ENCODE data around the gene RAB3C. TPM values are rescaled to one million over a fixed set of nuclear protein-coding genes. Genes with fewer than 3 reads are reported as not detected.
A peak's percentile ranks its signal among the peaks of the same experiment; 100 is the strongest.

The RAB3C gene
- total RNA-seq, 4 donors from 2014 or later: 1.1 to 2.7 (median 1.2) TPM; not detected in 1

DNA sequence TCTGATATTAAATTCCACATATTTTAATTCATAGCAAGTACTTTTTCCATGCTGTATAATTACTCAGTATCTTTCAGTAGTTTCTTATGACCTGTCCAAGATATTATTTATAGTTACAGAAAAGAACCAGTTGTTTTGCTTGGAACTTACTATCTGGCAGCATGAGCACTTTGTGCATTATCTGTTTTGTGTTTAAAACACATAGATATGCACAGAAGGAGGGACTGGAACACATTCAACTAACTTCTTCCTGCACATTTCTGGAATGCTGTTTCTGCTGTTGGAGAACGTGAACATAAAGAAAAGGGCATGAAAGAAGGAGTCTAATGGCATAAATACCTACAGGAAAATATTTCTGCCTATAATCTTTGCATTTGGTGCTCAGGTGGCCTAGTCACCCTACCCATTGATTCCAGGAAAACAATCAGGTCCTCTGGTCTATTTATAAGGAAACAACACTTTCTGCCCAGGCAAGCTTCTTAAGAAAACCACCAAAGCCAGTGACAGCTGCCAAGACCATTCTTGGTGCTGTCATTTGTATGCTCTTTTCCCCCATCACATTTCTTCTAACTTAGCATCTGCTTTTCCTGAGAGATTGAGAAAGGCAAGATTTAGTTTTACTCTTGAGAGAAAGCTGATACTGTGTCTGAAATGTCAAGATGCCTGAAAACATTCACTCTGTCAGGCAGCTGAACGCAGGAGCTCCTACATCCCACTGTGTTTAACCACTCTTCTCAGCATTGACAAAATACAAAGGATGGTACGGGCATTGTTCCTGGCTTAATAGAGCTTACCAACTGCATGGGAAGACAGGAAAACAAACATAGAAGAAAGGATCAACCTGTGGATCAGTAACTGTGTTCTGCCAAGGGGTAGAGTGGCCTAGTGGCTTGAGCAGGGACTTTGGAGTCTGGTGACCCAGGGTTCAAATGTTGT is 40.3 kb downstream of the RAB3C start:
- TF ChIP-seq, protein P1, sequence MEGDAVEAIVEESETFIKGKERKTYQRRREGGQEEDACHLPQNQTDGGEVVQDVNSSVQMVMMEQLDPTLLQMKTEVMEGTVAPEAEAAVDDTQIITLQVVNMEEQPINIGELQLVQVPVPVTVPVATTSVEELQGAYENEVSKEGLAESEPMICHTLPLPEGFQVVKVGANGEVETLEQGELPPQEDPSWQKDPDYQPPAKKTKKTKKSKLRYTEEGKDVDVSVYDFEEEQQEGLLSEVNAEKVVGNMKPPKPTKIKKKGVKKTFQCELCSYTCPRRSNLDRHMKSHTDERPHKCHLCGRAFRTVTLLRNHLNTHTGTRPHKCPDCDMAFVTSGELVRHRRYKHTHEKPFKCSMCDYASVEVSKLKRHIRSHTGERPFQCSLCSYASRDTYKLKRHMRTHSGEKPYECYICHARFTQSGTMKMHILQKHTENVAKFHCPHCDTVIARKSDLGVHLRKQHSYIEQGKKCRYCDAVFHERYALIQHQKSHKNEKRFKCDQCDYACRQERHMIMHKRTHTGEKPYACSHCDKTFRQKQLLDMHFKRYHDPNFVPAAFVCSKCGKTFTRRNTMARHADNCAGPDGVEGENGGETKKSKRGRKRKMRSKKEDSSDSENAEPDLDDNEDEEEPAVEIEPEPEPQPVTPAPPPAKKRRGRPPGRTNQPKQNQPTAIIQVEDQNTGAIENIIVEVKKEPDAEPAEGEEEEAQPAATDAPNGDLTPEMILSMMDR (IDR thresholded peaks at IDR 0.05): no peak
- no peak for TF ChIP-seq POLR2A (IDR thresholded peaks at IDR 0.05)
- Histone ChIP-seq H3K4me1 (no peaks in the 10 kb centered on the region), H3K27ac (no peak overlapping the region), H3K4me3 (no peak overlapping the region), H3K36me3 (no peaks in the 10 kb centered on the region), H3K27me3 (no peaks in the 10 kb centered on the region), H3K9me3 (no peaks in the 10 kb centered on the region)
- DNase-seq: no peak

DNA sequence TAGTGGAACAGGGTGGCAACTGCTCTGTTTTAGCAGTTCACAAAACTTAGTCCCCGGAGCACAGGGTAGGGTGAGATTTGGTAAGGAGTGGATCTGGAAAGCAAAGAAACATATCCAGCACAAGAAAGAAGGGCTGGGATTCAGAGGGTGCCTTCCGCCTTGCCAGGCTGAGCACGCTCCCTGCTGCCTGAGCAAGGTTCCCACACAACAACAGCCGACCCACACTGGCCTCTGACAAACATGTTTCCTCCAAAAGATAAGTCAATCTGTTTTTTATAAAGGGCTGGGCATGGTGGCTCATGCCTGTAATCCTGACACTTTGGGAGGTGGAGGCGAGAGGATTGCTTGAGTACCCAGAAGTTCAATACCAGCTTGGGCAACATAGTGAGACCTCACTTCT is 45.8 kb downstream of the RAB3C start:
- H3K27ac ChIP-seq: no peak overlapping the region
- H3K4me3 ChIP-seq: no peak overlapping the region
- peaks cover 0 to 6% (median 1%) of the 10 kb centered on the region in 4 donors for H3K4me1 ChIP-seq
- no peak for DNase-seq
- H3K36me3 ChIP-seq: no peaks in the 10 kb centered on the region
- TF ChIP-seq, protein P1 (IDR thresholded peaks at IDR 0.05): no peak
- TF ChIP-seq POLR2A (IDR thresholded peaks at IDR 0.05): no peak
- H3K27me3 ChIP-seq: no peaks in the 10 kb centered on the region
- H3K9me3 ChIP-seq: no peaks in the 10 kb centered on the region

DNA sequence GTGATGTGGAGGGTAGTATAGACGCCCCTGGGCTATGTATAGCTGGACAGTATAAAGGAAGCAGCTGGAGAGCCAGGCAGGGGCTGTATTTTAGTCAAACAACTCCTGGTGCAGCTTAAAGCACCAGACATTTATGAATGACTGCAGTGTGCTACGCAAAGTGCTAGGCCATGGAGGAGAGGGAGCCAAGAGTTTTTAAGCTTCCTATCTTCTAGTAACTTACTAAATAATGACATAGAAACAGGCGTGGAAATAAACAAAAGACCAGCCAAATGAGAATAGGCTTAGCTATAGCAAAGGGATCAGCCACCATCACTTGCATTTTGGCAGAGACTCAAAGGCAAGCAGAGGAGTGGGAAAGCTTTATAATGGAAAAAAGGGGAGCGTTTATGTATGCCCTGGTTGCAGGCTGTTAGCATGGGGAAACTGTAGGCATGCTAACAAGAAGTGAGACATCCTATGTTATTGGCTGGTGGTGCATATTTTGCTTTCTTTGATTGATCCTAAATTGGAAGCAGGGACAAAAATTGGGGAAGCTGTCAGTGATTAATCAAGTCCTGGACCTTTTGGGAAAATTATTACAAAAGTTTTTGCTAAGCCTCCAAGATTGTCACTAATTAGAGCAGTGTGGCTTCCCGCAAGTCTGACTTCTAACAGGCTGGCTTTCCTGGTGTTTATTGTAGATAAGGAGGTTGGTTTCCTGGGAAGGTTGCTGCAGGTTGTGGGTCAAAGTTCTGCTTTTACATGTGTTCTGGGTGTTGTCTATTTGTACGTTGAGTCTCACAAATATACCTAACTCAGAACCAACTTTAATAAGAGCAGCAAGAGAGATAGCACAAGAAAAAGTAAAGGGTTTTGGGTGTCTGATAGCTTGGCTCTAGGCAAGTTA is 46.6 kb downstream of the RAB3C start:
- H3K4me3 ChIP-seq: no peak overlapping the region
- no peaks in the 10 kb centered on the region for H3K9me3 ChIP-seq
- H3K4me1 ChIP-seq: peaks cover 0 to 6% (median 1%) of the 10 kb centered on the region in 4 donors
- peak overlapping the region in 2 of 4 donors; percentile 17 to 25 for H3K27ac ChIP-seq
- no peaks in the 10 kb centered on the region for H3K36me3 ChIP-seq
- DNase-seq: peak in 1 of 3 donors; percentile 59
- no peaks in the 10 kb centered on the region for H3K27me3 ChIP-seq
- TF ChIP-seq POLR2A (IDR thresholded peaks at IDR 0.05): no peak
- TF ChIP-seq, protein P1 (IDR thresholded peaks at IDR 0.05): no peak

DNA sequence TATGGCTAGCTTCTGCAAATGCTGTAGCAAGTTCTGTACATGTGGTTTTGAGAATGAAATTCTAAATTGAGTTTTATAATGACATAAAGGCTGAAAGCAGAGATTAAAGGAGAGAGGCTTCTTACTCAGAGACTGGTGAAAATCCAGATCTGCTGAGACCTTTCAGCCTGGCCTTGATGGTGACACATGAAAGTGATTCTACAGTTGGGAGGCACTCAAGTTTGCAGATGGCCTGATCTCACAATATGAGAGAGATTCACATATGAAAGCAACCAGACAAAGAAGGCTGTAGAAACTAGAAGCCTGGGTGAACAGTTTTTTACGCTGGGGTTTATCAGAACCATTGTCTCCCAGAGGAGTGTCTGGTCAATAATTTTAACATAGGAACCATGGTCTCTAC is 49.0 kb downstream of the RAB3C start:
- DNase-seq: no peak
- Histone ChIP-seq H3K27ac (no peak overlapping the region), H3K4me1 (peaks cover 0 to 6% (median 1%) of the 10 kb centered on the region in 4 donors), H3K27me3 (no peaks in the 10 kb centered on the region), H3K9me3 (no peaks in the 10 kb centered on the region), H3K36me3 (no peaks in the 10 kb centered on the region), H3K4me3 (no peak overlapping the region)
- no peak for TF ChIP-seq POLR2A (IDR thresholded peaks at IDR 0.05)
- TF ChIP-seq, protein P1 (IDR thresholded peaks at IDR 0.05): no peak

DNA sequence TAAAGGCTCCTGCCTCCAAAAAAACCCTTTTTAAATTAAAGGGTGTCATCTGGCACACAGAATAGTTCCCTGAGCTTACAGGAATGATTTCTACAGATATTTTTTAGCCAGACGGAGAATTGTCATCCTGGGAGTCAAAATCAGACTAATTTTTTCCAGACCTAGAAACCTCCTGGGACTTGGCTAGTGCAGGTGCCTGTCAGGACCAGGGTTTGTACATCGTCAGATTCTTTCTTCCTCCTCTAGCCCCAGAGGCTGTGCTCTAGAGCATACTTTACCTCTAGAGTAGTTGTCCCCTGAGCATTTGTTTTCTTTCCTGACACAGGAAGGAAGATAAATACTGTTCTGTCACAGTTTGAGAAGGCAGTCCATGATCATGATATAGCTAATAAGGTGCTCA is 52.5 kb downstream of the RAB3C start:
- no peaks in the 10 kb centered on the region for H3K9me3 ChIP-seq
- no peaks in the 10 kb centered on the region for H3K27me3 ChIP-seq
- no peak overlapping the region for H3K27ac ChIP-seq
- H3K4me1 ChIP-seq: no peaks in the 10 kb centered on the region
- H3K4me3 ChIP-seq: no peak overlapping the region
- no peak for DNase-seq
- TF ChIP-seq, protein P1 (IDR thresholded peaks at IDR 0.05): no peak
- TF ChIP-seq POLR2A (IDR thresholded peaks at IDR 0.05): no peak
- H3K36me3 ChIP-seq: no peaks in the 10 kb centered on the region

All from Peyer's patch (tissue), 4 donors.